NCI-H460 (cell line): ENCODE data around the gene KDM2B. TPM values are rescaled to one million over a fixed set of nuclear protein-coding genes. Genes with fewer than 3 reads are reported as not detected.
"Not testable (repeated sequence)": the region's sequence is repeated elsewhere in the genome, so short reads cannot be mapped to it uniquely, and the experiment has no call there.

Source experiments
- DNase-seq: peaks from one replicate; pipeline ENCODE4 v3.0.0-alpha.2; 2016; ENCODE audit warnings: low read depth; ENCODE audit errors: extremely low read depth
- total RNA-seq: library from RNA; depleted of rRNA; stranded (reverse); fragments of >200 nt; shearing (Covaris generic); gene quantifications from 2 replicates; pipeline ENCODE4 v1.2.3, GENCODE V29; 2014

KDM2B gene
- total RNA-seq, 1 experiment from 2014 or later, result 16.9 TPM

GRCh38 chr12:121507984-121508383, 72.8 kb downstream of the KDM2B start:
- DNase-seq, result no peak

GRCh38 chr12:121507245-121507644, 73.6 kb downstream of the KDM2B start:
- DNase-seq, result no peak

- no peak for DNase-seq
Observed at GRCh38 chr12:121505513-121505912, 75.3 kb downstream of the KDM2B start.

GRCh38 chr12:121504505-121504904, 76.3 kb downstream of the KDM2B start:
- no peak for DNase-seq

- DNase-seq, result no peak
Observed at GRCh38 chr12:121503395-121503794, 77.4 kb downstream of the KDM2B start.

GRCh38 chr12:121501946-121502345, 78.9 kb downstream of the KDM2B start:
- no peak for DNase-seq

GRCh38 chr12:121499929-121500793, 80.7 kb downstream of the KDM2B start:
- DNase-seq, result peak; percentile 63

GRCh38 chr12:121495746-121496145, 85.1 kb downstream of the KDM2B start:
- DNase-seq, result no peak

- DNase-seq, result peak; percentile 26
Observed at GRCh38 chr12:121494093-121494787, 86.6 kb downstream of the KDM2B start.

GRCh38 chr12:121490401-121491281, 90.2 kb downstream of the KDM2B start:
- DNase-seq, result no peak

- DNase-seq, result no peak
Observed at GRCh38 chr12:121489874-121490273, 90.9 kb downstream of the KDM2B start.

- DNase-seq, result no peak
Observed at GRCh38 chr12:121484967-121485366, 95.9 kb downstream of the KDM2B start.

GRCh38 chr12:121484564-121484963, 96.3 kb downstream of the KDM2B start:
- DNase-seq, result not testable (repeated sequence)

- no peak for DNase-seq
Observed at GRCh38 chr12:121483949-121484348, 96.9 kb downstream of the KDM2B start.

- DNase-seq, result no peak
Observed at GRCh38 chr12:121476477-121476876, 104.3 kb downstream of the KDM2B start.

- no peak for DNase-seq
Observed at GRCh38 chr12:121475279-121475678, 105.5 kb downstream of the KDM2B start.

- DNase-seq, result no peak
Observed at GRCh38 chr12:121472150-121472905, 108.5 kb downstream of the KDM2B start.

- DNase-seq, result no peak
Observed at GRCh38 chr12:121470751-121471150, 110.1 kb downstream of the KDM2B start.

GRCh38 chr12:121468499-121468801, 112.4 kb downstream of the KDM2B start:
- DNase-seq, result no peak
